Chondrocyte (in vitro differentiated cells): Measurements from ENCODE around the gene COCH. TPM values are rescaled to one million over a fixed set of nuclear protein-coding genes. Genes with fewer than 3 reads are reported as not detected.

ENCODE experiments used
- DNase-seq: peaks from one replicate; pipeline ENCODE4 v3.0.0; 2021; ENCODE audit warnings: mixed read lengths, low spot score
- H3K27ac Mint-ChIP-seq: one replicate; pipeline ENCODE4 v1.8.0; 2021; ENCODE audit warnings: mild to moderate bottlenecking, moderate library complexity, mixed read lengths; ENCODE audit not compliant: unreplicated experiment
- H3K27me3 Mint-ChIP-seq: 2 replicates; pipeline ENCODE4 v1.8.0; 2021; ENCODE audit warnings: low read depth, mixed read lengths
- H3K36me3 Mint-ChIP-seq: 2 replicates; pipeline ENCODE4 v1.8.0; 2021; ENCODE audit warnings: low read depth, mixed read lengths
- H3K4me1 Mint-ChIP-seq: 2 replicates; pipeline ENCODE4 v1.8.0; 2021; ENCODE audit warnings: low read depth, mild to moderate bottlenecking, mixed read lengths
- H3K4me3 Mint-ChIP-seq: one replicate; pipeline ENCODE4 v1.8.0; 2021; ENCODE audit warnings: mild to moderate bottlenecking, moderate library complexity, mixed read lengths; ENCODE audit not compliant: unreplicated experiment
- H3K9me3 Mint-ChIP-seq: 2 replicates; pipeline ENCODE4 v1.8.0; 2021; ENCODE audit warnings: low read depth, mixed read lengths
- CTCF ChIP-seq: fragments of 200-600 bp; sonication (generic); IDR thresholded peaks from 2 replicates; pipeline ENCODE4 v1.5.0; 2021; ENCODE audit warnings: antibody characterized with exemption, mild to moderate bottlenecking, moderate library complexity
- long read RNA-seq: library from polyadenylated mRNA; stranded (forward); transcript quantifications from one replicate; pipeline ENCODE4 v2.0.0, GENCODE V29; 2021
- total RNA-seq: library from RNA; stranded (reverse); gene quantifications from 3 replicates; pipeline ENCODE4 v1.2.1, GENCODE V29; 2021

COCH gene
- 4.2 to 15.6 TPM (median 14.7 TPM) in 3 replicates for total RNA-seq
- long read RNA-seq, transcript COCH-214 (11 exons, 2,884 nt), result major isoform, 17 of 62 reads
- long read RNA-seq, transcript COCH-202 (12 exons, 2,571 nt), result minor isoform, 12 of 62 reads
- long read RNA-seq, partial matches to known transcripts, result 1 of 62 reads
- long read RNA-seq, other reads (novel, unspliced or antisense), result 31 of 62 reads

GRCh38 chr14:30874120-30874998, at the start of gene COCH:
TSS of gene COCH (plus strand) at chr14:30874559. CDS start at chr14:30874939, 380 bp downstream.
- DNase-seq, result peak; percentile 89
- no peaks in the 10 kb centered on the region for H3K9me3 Mint-ChIP-seq

GRCh38 chr14:30826070-30826469, 48.3 kb upstream of the COCH start:
- Mint-ChIP-seq H3K36me3 (peaks cover 8% of the 10 kb centered on the region), H3K27me3 (peaks cover 1% of the 10 kb centered on the region), H3K27ac (no peak overlapping the region), H3K4me3 (no peak overlapping the region), H3K4me1 (no peaks in the 10 kb centered on the region), H3K9me3 (peaks cover 24% of the 10 kb centered on the region)
- DNase-seq, result no peak
- TF ChIP-seq CTCF, result no peak

More at GRCh38 chr14:30874120-30874998, at the start of gene COCH:
- Mint-ChIP-seq H3K27me3 (peaks cover 18% of the 10 kb centered on the region), H3K4me1 (peaks cover 6% of the 10 kb centered on the region), H3K36me3 (peaks cover 1% of the 10 kb centered on the region), H3K4me3 (peak within 1 kb of the TSS; percentile 70), H3K27ac (no peak within 1 kb of the TSS)
- TF ChIP-seq CTCF, result peak; percentile 73

- Mint-ChIP-seq H3K4me1 (no peaks in the 10 kb centered on the region), H3K27me3 (no peaks in the 10 kb centered on the region), H3K36me3 (peaks cover 3% of the 10 kb centered on the region)
Measured at GRCh38 chr14:30829853-30830252, 44.5 kb upstream of the COCH start.

GRCh38 chr14:30834353-30834752, 40.0 kb upstream of the COCH start:
- peaks cover 2% of the 10 kb centered on the region for H3K36me3 Mint-ChIP-seq
- no peak for TF ChIP-seq CTCF
- H3K4me3 Mint-ChIP-seq, result no peak overlapping the region
- peaks cover 5% of the 10 kb centered on the region for H3K9me3 Mint-ChIP-seq
- H3K4me1 Mint-ChIP-seq, result no peaks in the 10 kb centered on the region
- DNase-seq, result no peak
- no peak overlapping the region for H3K27ac Mint-ChIP-seq
- no peaks in the 10 kb centered on the region for H3K27me3 Mint-ChIP-seq

More at GRCh38 chr14:30829853-30830252, 44.5 kb upstream of the COCH start:
- TF ChIP-seq CTCF, result no peak
- Mint-ChIP-seq H3K4me3 (no peak overlapping the region), H3K9me3 (peaks cover 22% of the 10 kb centered on the region), H3K27ac (no peak overlapping the region)
- DNase-seq, result no peak

- Mint-ChIP-seq H3K9me3 (peaks cover 5% of the 10 kb centered on the region), H3K36me3 (peaks cover 2% of the 10 kb centered on the region), H3K27me3 (peaks cover 4% of the 10 kb centered on the region), H3K4me3 (no peak overlapping the region), H3K27ac (no peak overlapping the region), H3K4me1 (no peaks in the 10 kb centered on the region)
- no peak for DNase-seq
- TF ChIP-seq CTCF, result no peak
Measured at GRCh38 chr14:30838351-30838750, 36.0 kb upstream of the COCH start.
